ENCODE measurements around the gene ATOSB.

GRCh38 chr9:35102769-35103659 is 12.6 kb downstream of the ATOSB start, which contains the start of gene STOML2:
- TF ChIP-seq CTCF (conservative IDR thresholded peaks at IDR 0.05; ENCODE audit: low read length) (no peak), EZH2phosphoT487 (IDR thresholded peaks at IDR 0.05; ENCODE audit: borderline replicate concordance) (no peak)

Data from Loucy (cell line).